ENCODE results near the gene GPR141.

- TF ChIP-seq CTCF (IDR thresholded peaks at IDR 0.05; ENCODE audit: extremely low read depth in 1 of 2, insufficient read depth in 1 of 2, low read depth in 1 of 2, low read length in 2 of 2) (no peak), EZH2 (IDR thresholded peaks at IDR 0.05; ENCODE audit: borderline replicate concordance, low read depth, low read length, severe bottlenecking) (no peak), POLR2A (IDR thresholded peaks at IDR 0.05; ENCODE audit: low read depth, low read length) (no peak), MYC (IDR thresholded peaks at IDR 0.05; ENCODE audit: low read depth, low read length) (no peak), JUN (IDR thresholded peaks at IDR 0.05; ENCODE audit: borderline replicate concordance, insufficient read depth, insufficient read length, low read depth) (no peak), FOS (IDR thresholded peaks at IDR 0.05; ENCODE audit: borderline replicate concordance, insufficient read depth, low read length) (no peak), POLR2AphosphoS5 (IDR thresholded peaks at IDR 0.05; ENCODE audit: insufficient read depth, low read depth, low read length) (no peak), MAX (IDR thresholded peaks at IDR 0.05; ENCODE audit: insufficient read depth, insufficient read length) (no peak)
These were observed 98.6 kb downstream of the GPR141 start for GRCh38 chr7:37782166-37782565.
